DOHH2 (cell line): ENCODE data around the gene GNG12.

ENCODE experiments used
- CTCF ChIP-seq: fragments of 200-600 bp; sonication (generic); IDR thresholded peaks from one replicate; pipeline ENCODE4 v1.5.1; 2014; ENCODE audit warnings: antibody characterized with exemption, mild to moderate bottlenecking, low read depth, low read length; ENCODE audit not compliant: poor library complexity, severe bottlenecking
- EZH2phosphoT487 ChIP-seq: fragments of 200-600 bp; sonication (generic); IDR thresholded peaks from 2 replicates; pipeline ENCODE4 v1.6.1; 2017; ENCODE audit warnings: borderline replicate concordance, mild to moderate bottlenecking, antibody characterized with exemption, low read length, moderate library complexity, mixed read lengths

- TF ChIP-seq CTCF, result no peak
- no peak for TF ChIP-seq EZH2phosphoT487
Observed at GRCh38 chr1:67811781-67812180, 21.5 kb downstream of the GNG12 start.
